ENCODE data around the gene ANXA8L1. TPM values are rescaled to one million over a fixed set of nuclear protein-coding genes. Genes with fewer than 3 reads are reported as not detected.
"Not testable (repeated sequence)": the region's sequence is repeated elsewhere in the genome, so short reads cannot be mapped to it uniquely, and the experiment has no call there.

Gene ANXA8L1
- total RNA-seq, result not detected in 2 replicates

- DNase-seq (ENCODE audit: low read depth in 2 of 2), result not testable (repeated sequence)
Measured at GRCh38 chr10:46375406-46375805, at the start of gene ANXA8L1. Gene ANXA8L1, plus strand, starts transcription at chr10:46375776. Its CDS starts 76 bp downstream, at chr10:46375852.

GRCh38 chr10:46326066-46326465 is 49.5 kb upstream of the ANXA8L1 start:
- DNase-seq (ENCODE audit: low read depth in 2 of 2), result no peak

GRCh38 chr10:46326971-46327370 is 48.6 kb upstream of the ANXA8L1 start:
- no peak for DNase-seq (ENCODE audit: low read depth in 2 of 2)

- no peak for DNase-seq (ENCODE audit: low read depth in 2 of 2)
Measured at GRCh38 chr10:46327685-46328084, 47.9 kb upstream of the ANXA8L1 start.

GRCh38 chr10:46328853-46329689 is 46.5 kb upstream of the ANXA8L1 start:
- DNase-seq (ENCODE audit: low read depth in 2 of 2), result no peak

- no peak for DNase-seq (ENCODE audit: low read depth in 2 of 2)
Measured at GRCh38 chr10:46329690-46330016, 45.9 kb upstream of the ANXA8L1 start.

- no peak for DNase-seq (ENCODE audit: low read depth in 2 of 2)
Measured at GRCh38 chr10:46330894-46331293, 44.7 kb upstream of the ANXA8L1 start.

- DNase-seq (ENCODE audit: low read depth in 2 of 2), result not testable (repeated sequence)
Measured at GRCh38 chr10:46365484-46365883, 10.1 kb upstream of the ANXA8L1 start.

GRCh38 chr10:46367209-46367608 is 8.4 kb upstream of the ANXA8L1 start:
- DNase-seq (ENCODE audit: low read depth in 2 of 2), result not testable (repeated sequence)

GRCh38 chr10:46367666-46368240 is 7.8 kb upstream of the ANXA8L1 start:
- not testable (repeated sequence) for DNase-seq (ENCODE audit: low read depth in 2 of 2)

GRCh38 chr10:46368956-46369355 is 6.6 kb upstream of the ANXA8L1 start:
- not testable (repeated sequence) for DNase-seq (ENCODE audit: low read depth in 2 of 2)

- DNase-seq (ENCODE audit: low read depth in 2 of 2), result not testable (repeated sequence)
Measured at GRCh38 chr10:46374410-46374809, 1.2 kb upstream of the ANXA8L1 start.

GRCh38 chr10:46377022-46377421 is 1.4 kb downstream of the ANXA8L1 start:
- DNase-seq (ENCODE audit: low read depth in 2 of 2), result not testable (repeated sequence)

- not testable (repeated sequence) for DNase-seq (ENCODE audit: low read depth in 2 of 2)
Measured at GRCh38 chr10:46377651-46378050, 2.1 kb downstream of the ANXA8L1 start.

GRCh38 chr10:46378108-46378507 is 2.5 kb downstream of the ANXA8L1 start:
- DNase-seq (ENCODE audit: low read depth in 2 of 2), result not testable (repeated sequence)

- DNase-seq (ENCODE audit: low read depth in 2 of 2), result not testable (repeated sequence)
Measured at GRCh38 chr10:46379233-46379848, 3.8 kb downstream of the ANXA8L1 start.

- DNase-seq (ENCODE audit: low read depth in 2 of 2), result not testable (repeated sequence)
Measured at GRCh38 chr10:46385858-46386257, 10.3 kb downstream of the ANXA8L1 start.

- DNase-seq (ENCODE audit: low read depth in 2 of 2), result not testable (repeated sequence)
Measured at GRCh38 chr10:46386694-46387093, 11.1 kb downstream of the ANXA8L1 start.

- not testable (repeated sequence) for DNase-seq (ENCODE audit: low read depth in 2 of 2)
Measured at GRCh38 chr10:46387309-46387902, 11.8 kb downstream of the ANXA8L1 start.

GRCh38 chr10:46391422-46391821 is 15.8 kb downstream of the ANXA8L1 start:
- not testable (repeated sequence) for DNase-seq (ENCODE audit: low read depth in 2 of 2)

- not testable (repeated sequence) for DNase-seq (ENCODE audit: low read depth in 2 of 2)
Measured at GRCh38 chr10:46396441-46397279, 21.1 kb downstream of the ANXA8L1 start.
